Brain microvascular endothelial cell (primary cell): ENCODE measurements around the gene AKR7A2.
"Not testable (repeated sequence)": the region's sequence is repeated elsewhere in the genome, so short reads cannot be mapped to it uniquely, and the experiment has no call there.

ENCODE experiments used
- DNase-seq: peaks from one replicate; pipeline ENCODE4 v3.0.0-alpha.2; 2020
- H3K27ac ChIP-seq: fragments of 250-450 bp; sonication (Bioruptor Pico); 2 replicates; pipeline ENCODE4 v1.5.1; 2020; ENCODE audit warnings: mild to moderate bottlenecking, moderate library complexity
- H3K27me3 ChIP-seq: fragments of 250-450 bp; sonication (Bioruptor Pico); replicated peaks from 2 replicates; pipeline ENCODE4 v1.5.1; 2020; ENCODE audit warnings: mild to moderate bottlenecking
- H3K36me3 ChIP-seq: fragments of 250-450 bp; sonication (Bioruptor Pico); replicated peaks from 2 replicates; pipeline ENCODE4 v1.5.1; 2020; ENCODE audit warnings: mild to moderate bottlenecking
- H3K4me3 ChIP-seq: 2 replicates; pipeline ENCODE4 v1.5.1; 2011; ENCODE audit warnings: low read depth, mild to moderate bottlenecking, control low read depth, low read length, moderate library complexity
- CTCF ChIP-seq: IDR thresholded peaks from 2 replicates; pipeline ENCODE4 v1.5.1; 2011; ENCODE audit warnings: low read depth, mild to moderate bottlenecking, moderate library complexity, low read length, control low read depth, inconsistent platforms; ENCODE audit errors: missing control alignments
- in situ Hi-C: cut with HindIII; loops from 2 replicates; pipeline ENCODE4 v1.10.0; 2017; ENCODE audit warnings: low sequenced_read_pairs, low pct_ligation_motif_present

The AKR7A2 gene

GRCh38 chr1:19289244-19289643 lies 22.7 kb downstream of the AKR7A2 start:
- no peak for TF ChIP-seq CTCF
- no peak for DNase-seq
- H3K36me3 ChIP-seq: no peaks in the 10 kb centered on the region
- H3K27me3 ChIP-seq: no peaks in the 10 kb centered on the region
- H3K27ac ChIP-seq: no peak overlapping the region
- peak overlapping the region; percentile 46 for H3K4me3 ChIP-seq
- in situ Hi-C loops: no loop called here

- in situ Hi-C loops, H3K36me3 ChIP-seq, H3K27ac ChIP-seq, H3K27me3 ChIP-seq, DNase-seq: not testable (repeated sequence)
- peak within 1 kb of the TSS; percentile 46 for H3K4me3 ChIP-seq
These were observed 23.4 kb downstream of the AKR7A2 start, which contains the start of gene AKR7A3 for GRCh38 chr1:19288324-19289241. Gene AKR7A3, minus strand, starts transcription at chr1:19288770. Its CDS starts 61 bp downstream, at chr1:19288709.

- TF ChIP-seq CTCF: no peak
These were observed 24.3 kb downstream of the AKR7A2 start for GRCh38 chr1:19287436-19288185.

GRCh38 chr1:19285807-19286206 lies 26.1 kb downstream of the AKR7A2 start:
- H3K36me3 ChIP-seq, H3K27me3 ChIP-seq, in situ Hi-C loops, DNase-seq, H3K27ac ChIP-seq, H3K4me3 ChIP-seq: not testable (repeated sequence)

More at GRCh38 chr1:19287436-19288185, 24.3 kb downstream of the AKR7A2 start:
- H3K27me3 ChIP-seq: no peaks in the 10 kb centered on the region
- no peak overlapping the region for H3K27ac ChIP-seq
- in situ Hi-C loops: no loop called here
- DNase-seq: no peak
- no peaks in the 10 kb centered on the region for H3K36me3 ChIP-seq
- no peak overlapping the region for H3K4me3 ChIP-seq

- H3K4me3 ChIP-seq, DNase-seq, H3K36me3 ChIP-seq, in situ Hi-C loops, H3K27me3 ChIP-seq, H3K27ac ChIP-seq: not testable (repeated sequence)
These were observed 26.6 kb downstream of the AKR7A2 start for GRCh38 chr1:19285366-19285765.

- in situ Hi-C loops: no loop called here
- no peak for DNase-seq
- no peak overlapping the region for H3K4me3 ChIP-seq
- no peak for TF ChIP-seq CTCF
- no peak overlapping the region for H3K27ac ChIP-seq
- no peaks in the 10 kb centered on the region for H3K36me3 ChIP-seq
- no peaks in the 10 kb centered on the region for H3K27me3 ChIP-seq
These were observed 27.1 kb downstream of the AKR7A2 start for GRCh38 chr1:19284881-19285280.

GRCh38 chr1:19283891-19284290 lies 28.1 kb downstream of the AKR7A2 start:
- Histone ChIP-seq H3K27me3 (no peaks in the 10 kb centered on the region), H3K36me3 (no peaks in the 10 kb centered on the region), H3K4me3 (no peak overlapping the region), H3K27ac (no peak overlapping the region)
- in situ Hi-C loops: no loop called here
- TF ChIP-seq CTCF: no peak
- DNase-seq: no peak
